Prostate gland (tissue), 2 donors: Measurements from ENCODE around the gene ADD3.

Experiments used
- CTCF ChIP-seq, 4 experiments: fragments of 200-600 bp in 2 of 4; fragments of 450-650 bp in 2 of 4; sonication (generic) in 2 of 4; IDR thresholded peaks; 1 replicate in 3 of 4; 2 replicates in 1 of 4; pipeline ENCODE4 v1.5.1; 2016 to 2019; ENCODE audit warnings: antibody characterized with exemption in 4 of 4, mild to moderate bottlenecking in 2 of 4, moderate library complexity in 2 of 4
- POLR2A ChIP-seq: fragments of 450-650 bp; IDR thresholded peaks from one replicate; pipeline ENCODE4 v1.6.1; 2016; ENCODE audit warnings: antibody characterized with exemption, mild to moderate bottlenecking
- POLR2AphosphoS5 ChIP-seq: sonication (generic); formaldehyde crosslinking; IDR thresholded peaks from one replicate; pipeline ENCODE4 v1.6.1; 2017; ENCODE audit warnings: antibody characterized with exemption

- TF ChIP-seq POLR2AphosphoS5 (no peak), CTCF (IDR thresholded peaks at IDR 0.05) (no peak), POLR2A (no peak)
These were observed 25.0 kb upstream of the ADD3 start for GRCh38 chr10:109982812-109983211.
